HepG2 (cell line): ENCODE measurements around the gene PLOD2. TPM values are rescaled to one million over a fixed set of nuclear protein-coding genes. Genes with fewer than 3 reads are reported as not detected.
A peak's percentile ranks its signal among the peaks of the same experiment; 100 is the strongest.

Experiments used
- CCDC6 ChIP-seq: sonication (generic); formaldehyde crosslinking; IDR thresholded peaks from 2 replicates; pipeline ENCODE4 v1.8.1; 2022; ENCODE audit warnings: mild to moderate bottlenecking, missing genetic modification reagents, moderate library complexity
- GRHL1 ChIP-seq: sonication (generic); formaldehyde crosslinking; conservative IDR thresholded peaks from 2 replicates; pipeline ENCODE4 v1.8.0; 2022; ENCODE audit warnings: missing genetic modification reagents
- GTF2F1 ChIP-seq: fragments of 150-350 bp; IDR thresholded peaks from 2 replicates; pipeline ENCODE4 v1.6.1; 2014; ENCODE audit warnings: low read length
- KLF15 ChIP-seq: sonication (generic); formaldehyde crosslinking; IDR thresholded peaks from 2 replicates; pipeline ENCODE4 v1.8.1; 2023; ENCODE audit warnings: borderline replicate concordance, mild to moderate bottlenecking, inconsistent platforms, missing genetic modification reagents, mixed read lengths
- MLX ChIP-seq: IDR thresholded peaks from 2 replicates; pipeline ENCODE4 v1.6.1; 2016
- NFKB2 ChIP-seq: sonication (generic); formaldehyde crosslinking; IDR thresholded peaks from 2 replicates; pipeline ENCODE4 v1.4.0; 2020; ENCODE audit warnings: missing genetic modification reagents, borderline replicate concordance
- PAX8 ChIP-seq: sonication (generic); formaldehyde crosslinking; IDR thresholded peaks from 2 replicates; pipeline ENCODE4 v1.8.0; 2022; ENCODE audit warnings: mild to moderate bottlenecking, missing genetic modification reagents, borderline replicate concordance
- PAXIP1 ChIP-seq: sonication (generic); formaldehyde crosslinking; conservative IDR thresholded peaks from 2 replicates; pipeline ENCODE4 v1.4.0; 2020; ENCODE audit warnings: mild to moderate bottlenecking, missing genetic modification reagents, moderate library complexity
- PHF21A ChIP-seq: sonication (generic); formaldehyde crosslinking; IDR thresholded peaks from 2 replicates; pipeline ENCODE4 v1.5.0; 2020; ENCODE audit warnings: mild to moderate bottlenecking, missing genetic modification reagents
- ZBTB10 ChIP-seq: sonication (generic); formaldehyde crosslinking; IDR thresholded peaks from 2 replicates; pipeline ENCODE4 v1.4.0; 2020; ENCODE audit warnings: missing genetic modification reagents, borderline replicate concordance
- ZBTB38 ChIP-seq: sonication (generic); formaldehyde crosslinking; IDR thresholded peaks from 2 replicates; pipeline ENCODE4 v1.5.1; 2020; ENCODE audit warnings: mild to moderate bottlenecking, missing genetic modification reagents
- ZNF281 ChIP-seq: sonication (generic); formaldehyde crosslinking; IDR thresholded peaks from 2 replicates; pipeline ENCODE4 v1.4.0; 2020; ENCODE audit warnings: missing genetic modification reagents, borderline replicate concordance
- ZNF3 ChIP-seq: IDR thresholded peaks from 2 replicates; pipeline ENCODE4 v1.7.0; 2017; ENCODE audit warnings: inconsistent platforms
- ZNF580 ChIP-seq: IDR thresholded peaks from 2 replicates; pipeline ENCODE4 v1.6.1; 2016; ENCODE audit warnings: low read depth, borderline replicate concordance
- ZNF777 ChIP-seq: sonication (generic); formaldehyde crosslinking; IDR thresholded peaks from 2 replicates; pipeline ENCODE4 v1.4.0; 2020; ENCODE audit warnings: missing genetic modification reagents
- ZSCAN21 ChIP-seq: sonication (generic); formaldehyde crosslinking; IDR thresholded peaks from 2 replicates; pipeline ENCODE4 v1.8.0; 2022; ENCODE audit warnings: mild to moderate bottlenecking, missing genetic modification reagents, moderate library complexity, borderline replicate concordance
- polyA plus RNA-seq, 8 experiments: library from polyadenylated mRNA; depleted of rRNA in 3 of 8; stranded (reverse) in 7 of 8; unstranded in 1 of 8; fragments of >200 nt; fragmentation: Illumina TruSeq in 4 of 8; extraction: Trizol in 4 of 8; gene quantifications; 2 replicates each; pipeline versions ENCODE4 v1.2.1 to v1.2.3, GENCODE V29; 2011 to 2016; ENCODE audit warnings: low read depth in 4 of 8, missing spikeins in 1 of 8, mixed read lengths in 1 of 8; ENCODE audit not compliant: insufficient read depth in 1 of 8
- total RNA-seq, 5 experiments: library from RNA; depleted of rRNA; stranded (reverse); fragments of >200 nt; fragmentation: Illumina TruSeq; extraction: Trizol; gene quantifications; 2 replicates each; pipeline ENCODE4 v1.2.3, GENCODE V29; 2016; ENCODE audit warnings: low read depth in 1 of 5

The PLOD2 gene
- total and polyA plus RNA-seq, 2 of the 13 experiments (the other 11 are each of a cell fraction or from before 2014, with no cell fraction given) = 107 to 161 TPM

- peak; percentile 91 for TF ChIP-seq PHF21A (CRISPR knock-in tag)
- TF ChIP-seq ZSCAN21 (CRISPR knock-in tag) = peak; percentile 52; the same call in 1 of the 2 replicates
- TF ChIP-seq ZNF3 (CRISPR knock-in tag) = no peak
- TF ChIP-seq ZBTB38 = 0 out of 2 replicates have a peak, but pooled peaks have one; percentile 61
- peak; percentile 45; the same call in 1 of the 2 replicates for TF ChIP-seq ZNF580 (CRISPR knock-in tag)
- no peak for TF ChIP-seq GRHL1 (CRISPR knock-in tag)
- no peak for TF ChIP-seq KLF15 (CRISPR knock-in tag)
- peak; percentile 71; the same call in 1 of the 2 replicates for TF ChIP-seq GTF2F1
- TF ChIP-seq CCDC6 = peak; percentile 86
- TF ChIP-seq PAX8 (CRISPR knock-in tag) = 0 out of 2 replicates have a peak, but pooled peaks have one; percentile 18
- peak; percentile 16; the same call in 1 of the 2 replicates for TF ChIP-seq ZNF281 (CRISPR knock-in tag)
- peak; percentile 46 for TF ChIP-seq MLX (CRISPR knock-in tag)
- TF ChIP-seq ZNF777 = peak; percentile 96
- 0 out of 2 replicates have a peak, but pooled peaks have one; percentile 20 for TF ChIP-seq ZBTB10 (CRISPR knock-in tag)
- peak; percentile 91 for TF ChIP-seq PAXIP1
- peak; percentile 86 for TF ChIP-seq NFKB2 (CRISPR knock-in tag)
Measured at GRCh38 chr3:146160964-146161662, at the start of gene PLOD2 (continued).
